Skeletal muscle satellite cell (primary cell): ENCODE measurements around the gene PEX14.

ENCODE experiments used
- H3K27me3 ChIP-seq: 2 replicates; pipeline ENCODE4 v1.7.0; 2013; ENCODE audit warnings: low read length; ENCODE audit not compliant: control insufficient read depth, insufficient read depth
- H3K36me3 ChIP-seq: 2 replicates; pipeline ENCODE4 v1.7.0; 2013; ENCODE audit warnings: mild to moderate bottlenecking, control low read depth, low read length; ENCODE audit not compliant: insufficient read depth
- H3K4me1 ChIP-seq: 2 replicates; pipeline ENCODE4 v1.7.0; 2013; ENCODE audit warnings: low read length; ENCODE audit not compliant: control insufficient read depth, insufficient read depth
- H3K4me2 ChIP-seq: 2 replicates; pipeline ENCODE4 v1.7.0; 2013; ENCODE audit warnings: mild to moderate bottlenecking, low read length
- H3K4me3 ChIP-seq: 2 replicates; pipeline ENCODE4 v1.7.0; 2013; ENCODE audit warnings: low read length
- H3K9ac ChIP-seq: 2 replicates; pipeline ENCODE4 v1.7.0; 2013; ENCODE audit warnings: mild to moderate bottlenecking, low read depth, low read length, moderate library complexity
- H3K9me3 ChIP-seq: replicated peaks from 2 replicates; pipeline ENCODE4 v1.7.0; 2013; ENCODE audit warnings: mild to moderate bottlenecking, control low read depth, low read length

PEX14 gene

GRCh38 chr1:10643607-10644306 is 169.0 kb downstream of the PEX14 start:
- H3K27me3 ChIP-seq, result no peaks in the 10 kb centered on the region
- H3K4me1 ChIP-seq, result peaks cover 10% of the 10 kb centered on the region
- H3K9ac ChIP-seq, result no peak overlapping the region
- no peak overlapping the region for H3K4me3 ChIP-seq
- no peak overlapping the region for H3K4me2 ChIP-seq
- no peaks in the 10 kb centered on the region for H3K9me3 ChIP-seq
- no peaks in the 10 kb centered on the region for H3K36me3 ChIP-seq

- Histone ChIP-seq H3K4me1 (peaks cover 10% of the 10 kb centered on the region), H3K9ac (no peak overlapping the region), H3K4me2 (no peak overlapping the region), H3K36me3 (no peaks in the 10 kb centered on the region), H3K4me3 (no peak overlapping the region), H3K27me3 (no peaks in the 10 kb centered on the region), H3K9me3 (no peaks in the 10 kb centered on the region)
These were observed 169.8 kb downstream of the PEX14 start for GRCh38 chr1:10644307-10645128.

DNA sequence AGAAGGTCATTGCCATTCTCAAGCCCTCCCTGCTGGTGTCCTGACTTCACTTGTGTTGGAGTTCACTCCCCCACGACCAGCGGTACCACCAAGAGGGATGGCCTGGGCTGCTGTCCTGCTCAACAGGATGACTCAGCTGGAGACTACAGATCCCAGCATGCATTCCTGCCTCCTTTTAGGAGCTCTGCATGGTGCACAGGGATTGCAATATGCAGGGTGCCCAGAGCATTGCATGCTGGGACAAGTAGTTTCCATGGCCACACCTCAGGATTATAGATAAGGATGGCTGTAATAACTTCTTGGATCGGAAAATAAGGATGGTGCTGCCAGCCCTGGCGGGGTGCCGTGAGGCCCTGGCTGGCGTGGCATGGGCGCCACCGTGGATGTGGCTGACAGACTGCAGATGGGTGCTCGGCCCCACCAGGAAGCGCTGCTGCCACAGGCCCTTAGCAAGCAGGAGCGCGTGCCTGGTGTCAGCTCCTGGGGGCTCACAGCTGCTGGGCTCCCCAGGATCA is 171.7 kb downstream of the PEX14 start:
- Histone ChIP-seq H3K4me2 (no peak overlapping the region), H3K36me3 (no peaks in the 10 kb centered on the region), H3K9ac (no peak overlapping the region), H3K4me3 (no peak overlapping the region), H3K4me1 (peaks cover 10% of the 10 kb centered on the region), H3K27me3 (no peaks in the 10 kb centered on the region), H3K9me3 (no peaks in the 10 kb centered on the region)

DNA sequence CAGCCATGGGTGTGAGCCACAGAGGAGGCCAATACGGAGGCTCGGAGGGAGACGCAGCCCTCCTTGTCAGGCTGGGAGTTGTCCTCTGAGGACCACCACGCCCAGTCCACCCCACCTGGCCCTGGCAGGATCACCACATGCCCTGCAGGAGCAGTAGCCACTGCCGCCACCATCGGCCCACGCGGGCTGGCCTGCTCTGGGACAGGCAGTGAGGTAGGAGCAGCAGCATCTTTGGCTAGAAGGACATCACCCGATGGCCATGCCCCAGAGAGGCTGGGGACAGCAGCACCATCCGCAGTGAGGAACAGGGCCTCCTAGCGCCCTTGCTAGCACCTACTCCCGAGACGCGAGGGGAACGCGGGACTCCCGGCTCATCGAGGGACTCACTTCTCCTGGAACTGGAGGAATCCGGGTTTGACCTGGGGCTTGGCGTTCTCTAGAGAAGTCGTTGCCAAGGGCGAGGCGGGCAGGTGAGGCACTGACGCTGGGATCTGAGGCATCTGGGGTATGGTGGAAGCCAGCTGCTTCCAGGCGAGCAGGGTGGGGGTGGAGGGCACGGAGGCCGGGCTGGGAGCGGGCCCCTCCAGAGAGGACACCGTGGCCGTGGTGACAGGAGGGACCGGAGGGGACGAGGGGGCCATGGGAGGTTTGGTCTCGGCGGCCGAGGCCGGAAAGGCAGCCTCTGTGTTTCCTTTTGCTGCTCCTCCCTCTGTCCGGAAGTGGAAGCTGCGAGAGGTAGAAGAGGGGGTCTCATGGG is 172.8 kb downstream of the PEX14 start:
- Histone ChIP-seq H3K9ac (no peak overlapping the region), H3K4me3 (no peak overlapping the region), H3K4me1 (peaks cover 10% of the 10 kb centered on the region), H3K36me3 (no peaks in the 10 kb centered on the region), H3K27me3 (no peaks in the 10 kb centered on the region), H3K9me3 (no peaks in the 10 kb centered on the region), H3K4me2 (no peak overlapping the region)

DNA sequence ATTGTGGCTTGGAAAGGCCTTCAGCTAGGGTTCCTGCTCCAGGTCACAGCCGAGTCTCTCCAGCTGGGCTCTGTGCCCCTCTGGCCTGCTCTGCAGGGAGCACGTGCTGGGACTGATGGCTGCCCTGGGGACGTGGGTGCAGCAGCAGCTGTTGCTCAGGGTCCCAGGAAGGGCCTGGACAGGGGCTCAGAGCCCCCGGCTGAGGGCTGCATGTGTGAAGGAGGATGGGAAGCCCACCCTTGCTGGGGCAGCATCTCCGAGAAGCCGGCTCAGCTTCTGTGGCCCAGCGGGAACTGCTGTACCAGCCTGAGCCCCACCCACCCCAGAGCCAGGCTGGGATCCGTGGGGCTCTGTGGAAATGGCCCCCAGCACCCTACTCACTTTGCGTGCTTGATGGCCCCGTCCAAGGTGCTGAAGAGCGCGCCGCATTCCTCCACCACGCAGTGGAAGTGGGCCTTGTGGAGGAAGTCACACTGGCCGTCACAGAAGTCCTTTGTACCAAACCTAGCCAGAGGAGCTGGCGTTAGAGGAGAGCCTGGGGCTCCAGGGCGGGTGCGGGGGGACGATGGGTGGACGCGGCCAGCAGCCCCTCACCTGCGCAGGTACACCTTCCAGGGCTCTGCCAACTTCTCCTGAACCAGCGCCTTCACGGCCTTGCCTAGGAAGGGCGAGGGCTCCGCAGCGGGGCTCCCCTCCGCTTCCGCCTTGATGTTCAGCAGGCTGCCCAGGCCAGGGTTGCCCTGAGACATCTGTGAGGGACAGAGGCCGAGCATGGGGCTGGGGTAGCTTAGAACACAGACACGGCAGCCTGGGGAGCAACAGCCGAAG is 174.2 kb downstream of the PEX14 start:
- Histone ChIP-seq H3K36me3 (no peaks in the 10 kb centered on the region), H3K4me2 (no peak overlapping the region), H3K9ac (no peak overlapping the region), H3K27me3 (no peaks in the 10 kb centered on the region), H3K4me3 (no peak overlapping the region), H3K4me1 (peaks cover 9% of the 10 kb centered on the region), H3K9me3 (no peaks in the 10 kb centered on the region)

GRCh38 chr1:10649517-10650201 is 174.9 kb downstream of the PEX14 start:
- Histone ChIP-seq H3K27me3 (no peaks in the 10 kb centered on the region), H3K9me3 (no peaks in the 10 kb centered on the region), H3K9ac (no peak overlapping the region), H3K36me3 (no peaks in the 10 kb centered on the region), H3K4me1 (peaks cover 2% of the 10 kb centered on the region), H3K4me3 (no peak overlapping the region), H3K4me2 (no peak overlapping the region)

DNA sequence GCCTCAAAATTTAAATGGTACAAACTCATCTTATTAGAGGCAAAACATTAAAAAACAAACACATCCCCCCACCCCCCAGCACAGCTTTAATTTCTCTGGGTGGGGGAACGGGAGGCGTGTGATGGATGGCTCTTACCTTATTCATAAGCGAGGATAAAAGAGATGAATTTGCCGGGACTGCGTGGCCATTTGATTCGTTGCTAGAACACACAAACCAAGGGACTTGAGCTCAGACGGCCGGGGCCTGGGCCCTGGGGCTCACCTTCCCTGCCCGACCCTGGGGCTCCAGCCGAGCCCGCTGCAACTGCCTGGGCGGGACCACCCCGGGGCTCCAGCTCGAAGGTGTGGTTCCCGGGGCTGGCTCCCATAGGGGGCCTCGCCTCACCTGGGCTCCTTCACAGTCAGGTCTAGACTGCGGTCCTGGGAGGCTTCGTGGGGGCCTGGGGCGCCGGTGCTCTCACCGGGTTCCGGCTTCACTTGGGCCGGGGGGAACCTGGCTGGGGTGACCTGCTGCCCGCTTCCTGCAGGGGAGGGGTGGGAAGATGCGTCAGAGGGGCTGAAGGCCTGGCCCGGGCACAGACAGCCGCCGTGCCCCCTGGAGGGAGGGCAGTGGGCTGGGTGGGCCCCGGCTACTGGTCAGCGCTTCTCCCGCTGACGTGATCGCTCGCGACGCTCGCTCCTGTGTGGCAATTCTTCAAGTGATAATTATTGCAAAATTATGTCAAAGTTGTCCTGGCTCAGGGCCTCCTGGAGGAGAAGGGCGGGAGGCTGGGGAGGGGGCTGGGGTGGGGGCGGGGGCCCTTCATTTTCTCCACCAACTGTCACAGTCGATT is 176.0 kb downstream of the PEX14 start:
- Histone ChIP-seq H3K36me3 (no peaks in the 10 kb centered on the region), H3K4me3 (no peak overlapping the region)

DNA sequence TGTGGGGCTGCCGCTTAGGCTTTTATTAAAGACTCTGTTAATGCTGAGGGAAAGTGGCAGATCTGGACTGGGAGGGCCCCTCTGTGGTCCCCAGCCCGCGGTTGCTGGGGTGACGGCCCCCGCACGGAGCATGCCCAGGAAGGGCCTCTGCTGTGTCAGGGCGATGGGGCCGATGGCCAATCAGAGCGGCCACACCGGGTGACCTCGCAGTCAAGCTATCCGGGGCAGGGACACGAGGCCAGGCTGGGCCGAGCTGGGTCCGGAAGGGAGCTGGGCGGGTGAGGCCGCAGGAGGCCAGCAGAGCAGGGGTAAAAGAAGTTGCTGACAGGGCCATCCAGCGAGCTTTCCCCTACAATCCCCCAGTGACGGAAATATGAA is 176.6 kb downstream of the PEX14 start:
- Histone ChIP-seq H3K4me2 (no peak overlapping the region), H3K27me3 (no peaks in the 10 kb centered on the region), H3K36me3 (no peaks in the 10 kb centered on the region), H3K4me3 (no peak overlapping the region), H3K9me3 (no peaks in the 10 kb centered on the region), H3K4me1 (no peaks in the 10 kb centered on the region), H3K9ac (no peak overlapping the region)

More for the DNA sequence above, 176.0 kb downstream of the PEX14 start:
- H3K4me2 ChIP-seq, result no peak overlapping the region
- no peaks in the 10 kb centered on the region for H3K27me3 ChIP-seq
- H3K9ac ChIP-seq, result no peak overlapping the region
- no peaks in the 10 kb centered on the region for H3K9me3 ChIP-seq
- H3K4me1 ChIP-seq, result no peaks in the 10 kb centered on the region

GRCh38 chr1:10651793-10652192 is 177.0 kb downstream of the PEX14 start:
- Histone ChIP-seq H3K27me3 (no peaks in the 10 kb centered on the region), H3K9me3 (no peaks in the 10 kb centered on the region), H3K4me3 (no peak overlapping the region), H3K4me1 (no peaks in the 10 kb centered on the region), H3K9ac (no peak overlapping the region), H3K36me3 (no peaks in the 10 kb centered on the region), H3K4me2 (no peak overlapping the region)

GRCh38 chr1:10652626-10653025 is 177.9 kb downstream of the PEX14 start:
- H3K4me1 ChIP-seq, result no peaks in the 10 kb centered on the region
- H3K4me3 ChIP-seq, result no peak overlapping the region
- no peak overlapping the region for H3K4me2 ChIP-seq
- no peaks in the 10 kb centered on the region for H3K36me3 ChIP-seq
- H3K27me3 ChIP-seq, result no peaks in the 10 kb centered on the region
- no peak overlapping the region for H3K9ac ChIP-seq
- no peaks in the 10 kb centered on the region for H3K9me3 ChIP-seq
